GM12801 (cell line): Measurements from ENCODE around the gene MTMR3.

ENCODE experiments used
- CTCF ChIP-seq: IDR thresholded peaks from one replicate; pipeline ENCODE4 v1.5.1; 2011; ENCODE audit warnings: control low read depth; ENCODE audit not compliant: insufficient read length; ENCODE audit errors: extremely low read depth

Gene MTMR3

DNA sequence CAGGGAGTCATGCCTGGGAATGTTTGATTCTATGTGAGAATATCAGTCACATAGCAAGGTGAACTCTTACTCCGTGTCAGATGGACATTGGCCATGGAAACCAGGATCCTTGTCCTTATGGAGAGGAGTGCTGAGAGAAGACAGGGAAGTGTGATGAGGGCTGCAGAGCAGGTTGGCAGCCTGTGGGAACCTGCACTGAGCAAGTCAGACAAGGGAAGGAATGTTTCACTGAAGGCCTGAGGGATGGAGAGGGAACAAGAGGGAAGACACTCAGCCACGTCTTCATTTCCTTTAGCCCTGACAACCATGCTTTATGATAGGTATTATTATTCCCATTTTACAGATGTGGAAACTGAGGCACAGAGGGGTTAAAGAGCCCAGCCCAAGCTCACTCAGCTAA lies 158.9 kb downstream of the MTMR3 start:
- no peak for TF ChIP-seq CTCF

- no peak for TF ChIP-seq CTCF
Measured at GRCh38 chr22:30043161-30043560, 160.2 kb downstream of the MTMR3 start.

GRCh38 chr22:30044369-30044768 lies 161.4 kb downstream of the MTMR3 start:
- no peak for TF ChIP-seq CTCF

GRCh38 chr22:30044881-30045493 lies 162.0 kb downstream of the MTMR3 start:
- no peak for TF ChIP-seq CTCF

DNA sequence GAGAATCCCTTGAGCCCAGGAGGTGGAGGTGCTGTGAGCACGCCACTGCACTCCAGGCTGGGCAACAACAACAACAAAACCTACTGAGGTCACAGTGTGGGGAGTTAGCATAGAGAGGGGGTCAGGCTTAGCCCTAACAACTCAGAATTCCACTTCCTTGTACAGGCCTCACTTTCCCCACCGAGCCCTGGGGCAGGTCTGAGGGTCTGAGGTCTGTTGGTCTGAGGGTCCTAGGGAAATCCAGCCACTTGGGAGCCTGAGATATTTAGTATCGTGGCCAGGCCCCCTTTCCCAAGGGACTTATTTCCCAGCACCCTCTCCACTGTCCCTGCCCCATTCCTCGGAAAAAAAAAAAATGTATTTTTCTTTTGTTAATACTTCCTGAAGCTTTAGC lies 162.5 kb downstream of the MTMR3 start:
- TF ChIP-seq CTCF = no peak

- no peak for TF ChIP-seq CTCF
Measured at GRCh38 chr22:30045901-30046715, 163.1 kb downstream of the MTMR3 start.

DNA sequence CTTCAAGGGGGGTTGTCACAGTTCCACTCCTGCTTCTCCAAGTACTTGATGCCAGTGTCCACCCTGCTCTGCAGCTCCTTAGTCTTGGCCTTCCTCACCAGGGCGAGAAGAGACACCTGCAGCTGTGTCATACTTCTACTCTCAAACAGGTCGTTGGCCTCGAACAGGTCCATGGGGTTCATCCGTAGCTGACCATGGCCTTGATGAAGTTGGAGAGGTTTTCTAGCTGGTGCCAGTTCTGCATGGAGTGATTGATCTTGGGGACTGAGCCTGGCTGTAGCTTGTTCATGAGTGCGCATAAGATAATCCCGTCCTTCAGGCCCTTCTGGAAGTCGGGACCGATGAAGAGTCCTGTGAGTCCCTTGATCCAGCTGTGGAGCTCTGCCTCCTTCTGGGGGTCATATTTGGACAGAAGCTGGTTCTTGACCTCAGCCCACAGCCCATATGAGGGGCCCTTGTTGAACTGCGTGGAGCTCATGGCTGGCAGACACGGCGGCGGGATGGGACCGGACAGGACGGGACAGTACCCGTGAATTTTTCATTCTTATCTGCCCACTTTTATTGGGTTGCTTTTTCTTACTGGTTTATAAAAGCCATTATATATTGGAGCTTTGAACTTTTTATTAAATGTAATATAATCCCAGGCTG lies 163.9 kb downstream of the MTMR3 start:
- no peak for TF ChIP-seq CTCF
